Kidney tubule cell (primary cell): ENCODE data around the gene COL5A1.

Source experiments
- DNase-seq: peaks from one replicate; pipeline ENCODE4 v3.0.0-alpha.2; 2018; ENCODE audit warnings: low spot score

The COL5A1 gene

DNA sequence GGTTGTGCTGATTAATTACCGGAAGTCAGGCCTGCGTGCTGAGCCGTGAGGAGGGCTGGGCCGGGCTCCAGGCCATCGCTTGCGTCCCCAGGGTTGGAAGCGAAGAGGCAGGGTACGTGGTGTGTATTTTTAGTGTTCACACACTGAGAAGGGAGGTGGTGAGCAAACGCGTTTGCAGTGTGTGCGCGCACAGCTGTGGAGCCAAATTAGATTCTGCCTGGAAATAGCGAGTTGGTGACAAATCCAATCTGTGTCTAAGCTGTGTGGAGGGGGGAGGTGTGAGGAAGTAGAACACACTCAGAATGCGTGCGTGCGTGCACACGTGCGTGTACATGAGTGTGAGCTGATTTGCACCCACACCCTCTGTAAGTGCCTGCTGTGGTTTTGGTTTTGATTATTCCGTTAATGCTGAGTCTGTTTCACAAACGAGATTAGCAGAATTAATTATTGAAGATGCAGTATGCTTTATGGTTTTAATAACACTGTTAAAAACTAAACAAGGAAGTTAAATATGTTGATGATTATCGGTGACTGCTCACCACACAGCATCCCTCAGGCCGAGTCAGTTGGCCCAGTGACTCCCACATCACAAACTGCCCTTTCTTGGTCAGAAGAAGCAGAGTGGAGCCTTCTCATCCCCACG lies 127.2 kb downstream of the COL5A1 start:
- no peak for DNase-seq

DNA sequence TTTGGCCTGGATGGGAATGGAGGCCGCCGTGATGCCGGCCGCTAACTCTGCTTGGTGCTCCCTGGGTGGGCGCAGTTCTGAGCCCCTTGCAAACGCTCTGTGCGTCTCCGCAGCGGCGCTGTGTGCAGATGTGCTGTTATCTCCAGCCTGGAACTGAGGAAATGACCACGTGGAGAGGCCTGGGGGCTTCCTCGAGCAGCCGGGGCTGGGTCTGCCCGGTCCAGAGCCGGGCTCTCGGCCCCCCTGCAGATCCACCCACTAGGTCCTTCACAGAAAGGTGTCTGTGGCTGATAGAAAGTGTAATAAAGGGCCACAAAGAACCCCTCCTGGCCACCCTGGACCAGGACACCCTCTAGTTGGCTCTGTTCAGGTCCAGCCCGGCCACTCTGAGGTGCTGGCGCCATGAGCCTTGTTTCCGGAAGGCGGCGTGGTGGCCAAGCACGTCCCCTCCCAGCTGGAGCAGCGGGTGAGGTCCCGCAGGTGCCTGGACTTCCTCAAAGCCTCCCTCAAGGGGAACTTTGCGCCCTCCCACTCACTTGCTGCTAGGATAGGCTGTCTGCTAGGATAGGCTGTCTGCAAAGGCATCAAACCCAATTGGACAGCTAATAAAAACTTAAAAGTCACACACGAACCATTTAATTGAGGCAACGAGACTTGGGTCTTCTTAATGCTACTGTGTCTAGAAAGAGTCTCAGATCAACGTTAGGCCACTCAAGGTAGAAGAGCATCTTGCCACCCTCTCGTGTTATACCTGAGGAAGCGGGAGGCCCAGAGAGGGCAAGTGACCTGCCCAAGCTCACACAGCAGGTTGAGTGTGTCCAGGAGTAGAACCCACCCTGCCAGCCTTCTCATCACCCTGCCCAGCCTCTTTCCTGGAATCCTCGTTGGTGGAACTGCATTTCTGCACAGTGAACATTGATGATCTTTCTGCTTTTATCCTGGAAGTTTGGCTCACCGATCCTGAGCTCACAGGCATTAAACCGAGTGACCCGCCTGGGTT lies 129.7 kb downstream of the COL5A1 start:
- no peak for DNase-seq

DNA sequence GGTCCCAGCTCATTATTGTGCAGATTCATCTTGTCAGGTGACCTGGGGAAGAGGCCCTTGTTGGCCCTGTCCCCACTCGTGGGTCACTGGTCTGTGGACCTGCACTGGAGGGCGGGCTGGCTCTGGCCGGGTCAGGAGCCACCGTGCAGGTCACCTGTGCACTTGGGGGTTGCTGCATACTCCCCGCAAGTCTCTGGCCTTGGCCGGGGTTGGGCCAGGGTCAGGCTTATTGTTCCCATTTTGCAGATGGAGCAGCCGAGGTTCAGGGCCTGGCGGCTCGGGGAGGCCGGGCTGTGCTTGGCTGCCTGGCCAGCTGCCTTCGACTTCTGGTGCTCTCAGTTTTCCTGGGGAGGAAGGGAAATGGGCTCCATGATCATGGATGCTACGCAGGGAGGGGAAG lies 130.7 kb downstream of the COL5A1 start:
- DNase-seq: no peak

DNA sequence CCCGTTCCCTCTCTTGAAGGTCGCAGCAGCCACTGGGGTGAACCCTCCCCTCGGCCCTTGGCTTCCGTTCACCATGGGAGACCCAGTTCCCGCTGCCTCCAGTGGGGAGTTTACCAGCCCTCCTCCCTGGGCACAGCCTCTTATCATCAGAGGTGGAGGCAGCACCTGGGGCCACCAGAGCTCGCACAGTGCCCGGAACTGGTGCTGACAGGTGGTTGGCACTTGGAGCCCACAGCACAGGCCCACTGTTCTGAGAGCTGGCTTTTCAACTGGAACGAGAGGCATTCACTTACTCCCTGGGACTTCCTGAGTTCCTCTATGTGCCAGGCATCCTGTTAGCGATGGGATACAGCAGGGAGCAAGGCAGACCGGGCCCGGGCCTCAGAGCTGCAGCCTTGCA lies 132.2 kb downstream of the COL5A1 start:
- DNase-seq: no peak

DNA sequence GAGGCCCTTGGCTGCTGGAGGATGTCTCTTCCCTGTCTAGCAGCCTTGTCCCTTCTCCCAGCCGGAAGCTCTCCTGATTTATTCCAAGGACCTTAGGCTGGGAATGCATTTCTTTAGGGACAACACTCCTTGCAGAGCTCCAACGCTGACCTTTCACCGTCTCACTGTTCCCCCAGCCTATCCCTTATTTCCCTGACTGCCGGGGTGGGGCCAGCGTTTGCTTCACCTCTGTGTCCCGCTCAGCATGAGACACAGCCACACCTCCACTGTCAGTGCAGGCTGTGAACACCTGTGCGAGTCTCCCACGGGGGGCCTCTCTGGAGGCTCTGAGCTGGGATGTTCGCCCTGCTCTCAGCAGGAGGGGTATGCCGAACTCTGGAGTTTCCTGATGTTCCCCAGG lies 132.8 kb downstream of the COL5A1 start:
- DNase-seq: no peak

DNA sequence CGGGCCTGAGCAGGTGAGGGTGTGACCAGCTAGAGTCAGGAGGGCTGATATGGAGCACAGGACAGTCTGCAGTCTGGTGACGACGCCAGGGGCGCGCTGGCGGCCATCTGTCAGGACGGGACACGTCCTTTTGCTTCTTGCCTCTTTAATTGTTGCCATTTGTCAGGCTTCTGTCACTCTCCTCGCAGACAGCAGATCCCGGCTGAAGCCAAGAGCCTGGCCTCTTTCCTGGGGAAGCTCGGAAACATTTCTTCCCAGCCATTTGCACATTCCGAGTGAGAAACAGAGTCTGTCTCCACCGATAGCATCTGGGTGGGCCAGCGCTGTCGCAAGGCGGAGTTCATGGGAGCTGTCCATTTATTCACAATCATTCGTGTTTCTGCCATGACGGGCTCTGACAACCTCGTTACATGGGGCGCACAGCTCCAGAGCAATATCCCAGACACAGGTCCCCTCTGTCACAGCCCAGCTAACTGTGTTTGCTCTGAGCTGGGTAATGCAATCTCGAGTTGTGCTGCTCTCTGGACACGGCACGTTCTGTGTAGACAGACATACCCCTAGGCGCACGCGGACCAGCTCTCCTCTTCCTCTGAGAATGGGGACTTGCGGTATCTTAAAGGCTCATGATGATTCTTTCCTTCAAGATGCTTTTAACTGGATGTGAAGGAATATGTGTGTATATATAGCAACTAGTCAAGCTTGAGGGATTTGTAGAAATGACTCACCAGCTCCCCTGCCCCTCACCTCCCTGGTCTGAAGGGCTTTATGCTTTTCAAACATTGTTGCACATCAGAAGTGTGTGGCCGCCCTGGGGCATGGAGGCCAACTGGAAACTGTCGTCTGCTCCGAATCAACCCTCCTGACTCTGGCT lies 133.7 kb downstream of the COL5A1 start:
- no peak for DNase-seq

DNA sequence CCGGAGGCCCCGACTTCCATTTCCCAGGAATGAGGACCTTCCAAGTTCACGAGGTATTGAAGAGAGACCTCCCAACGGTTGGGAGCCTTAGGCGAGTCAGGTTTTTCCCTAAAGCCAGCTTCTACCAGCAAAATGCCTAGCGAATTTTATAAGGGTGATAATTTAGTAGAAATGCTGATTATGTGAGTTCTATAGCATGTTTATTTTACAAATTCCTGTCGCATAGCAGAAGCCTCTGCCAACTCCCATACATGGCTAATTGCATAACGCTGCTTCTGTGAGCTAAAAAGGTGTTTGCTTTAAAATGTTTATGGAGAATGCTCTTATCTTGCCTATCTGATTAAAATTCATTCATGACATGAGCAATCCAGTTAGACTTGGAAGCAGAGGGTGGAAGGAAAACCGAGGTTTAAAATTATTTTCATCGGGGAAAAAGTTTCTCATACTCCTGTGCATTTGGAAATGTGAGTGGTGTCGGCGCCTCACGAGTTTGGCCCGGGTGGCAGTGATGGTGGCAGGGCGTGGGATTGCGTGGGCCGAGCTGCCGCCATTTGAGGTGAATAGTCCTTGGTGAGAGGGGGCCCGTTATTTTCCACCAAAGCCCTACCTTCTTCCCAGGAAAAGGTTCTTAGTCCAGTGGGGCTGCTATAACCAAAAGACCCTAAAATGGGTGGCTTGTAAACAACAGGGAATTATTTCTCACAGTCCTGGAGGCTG lies 134.6 kb downstream of the COL5A1 start:
- no peak for DNase-seq

DNA sequence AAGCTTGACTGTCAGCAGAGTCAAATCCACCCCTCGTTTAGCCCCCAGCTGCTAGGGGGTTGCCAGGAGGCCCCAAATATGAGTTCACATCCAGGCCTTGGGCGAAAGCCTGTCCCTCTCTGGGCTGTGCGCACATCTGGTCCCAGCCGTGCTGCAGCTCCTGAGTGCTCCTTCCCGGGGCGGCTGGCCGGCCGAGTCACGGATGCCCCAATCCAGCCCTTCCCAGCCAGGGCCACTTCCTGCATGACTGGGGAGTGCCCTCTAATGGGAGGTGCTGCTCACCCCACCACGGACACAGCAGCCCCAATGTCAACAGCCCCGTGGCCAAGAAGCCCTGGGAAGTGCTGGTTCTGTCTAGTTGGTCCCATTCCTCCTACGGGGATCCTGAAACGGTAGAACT lies 135.6 kb downstream of the COL5A1 start:
- DNase-seq: no peak

DNA sequence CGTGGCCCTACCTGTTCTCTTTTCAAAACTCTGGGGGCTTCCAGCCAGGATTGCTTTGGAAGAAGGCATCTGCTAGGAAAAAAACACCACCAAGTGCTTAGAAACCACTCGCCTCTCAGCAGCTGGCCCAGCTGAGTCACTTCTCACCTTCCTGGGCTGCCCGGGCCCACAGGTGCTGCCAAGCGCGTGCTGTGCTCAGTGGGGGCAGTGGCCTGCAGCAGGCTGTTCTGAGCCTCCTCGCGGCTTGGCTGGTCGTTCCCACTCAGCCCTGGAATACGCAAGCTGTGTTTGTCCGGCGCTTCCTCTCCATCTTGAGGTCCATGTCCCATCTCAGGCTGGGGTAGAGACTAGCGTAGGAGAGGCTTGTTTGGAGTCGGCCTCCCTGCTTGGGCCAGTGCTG lies 136.6 kb downstream of the COL5A1 start:
- no peak for DNase-seq

DNA sequence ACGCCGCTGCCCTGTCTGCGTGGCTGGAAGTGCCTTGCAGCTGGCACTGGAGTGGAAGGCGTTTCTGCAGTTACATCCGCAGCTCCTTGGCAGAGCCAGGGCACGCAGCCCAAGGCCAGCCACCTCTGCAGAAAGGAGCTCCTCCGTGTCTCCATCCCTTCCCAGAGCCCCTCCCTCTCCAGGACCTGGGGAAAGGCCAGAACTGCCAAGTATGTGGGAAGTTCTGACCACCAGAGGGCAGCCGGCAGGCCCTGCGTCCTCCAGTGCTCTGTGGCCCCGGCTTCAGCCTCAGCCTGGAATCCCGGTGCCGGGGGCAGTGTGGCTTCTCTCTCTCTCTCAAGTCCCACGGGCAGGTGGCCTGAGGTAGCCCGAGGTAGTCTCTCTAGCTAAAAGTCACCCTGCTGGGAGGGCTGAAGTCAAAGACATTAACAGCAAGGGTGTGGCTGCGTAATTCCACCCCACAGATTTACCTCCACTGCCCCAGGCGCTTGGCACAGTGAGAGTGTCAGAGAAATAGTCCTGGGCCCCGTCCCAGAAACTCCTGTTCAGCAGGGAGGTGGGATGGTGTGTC lies 137.3 kb downstream of the COL5A1 start:
- DNase-seq: peak; percentile 54

DNA sequence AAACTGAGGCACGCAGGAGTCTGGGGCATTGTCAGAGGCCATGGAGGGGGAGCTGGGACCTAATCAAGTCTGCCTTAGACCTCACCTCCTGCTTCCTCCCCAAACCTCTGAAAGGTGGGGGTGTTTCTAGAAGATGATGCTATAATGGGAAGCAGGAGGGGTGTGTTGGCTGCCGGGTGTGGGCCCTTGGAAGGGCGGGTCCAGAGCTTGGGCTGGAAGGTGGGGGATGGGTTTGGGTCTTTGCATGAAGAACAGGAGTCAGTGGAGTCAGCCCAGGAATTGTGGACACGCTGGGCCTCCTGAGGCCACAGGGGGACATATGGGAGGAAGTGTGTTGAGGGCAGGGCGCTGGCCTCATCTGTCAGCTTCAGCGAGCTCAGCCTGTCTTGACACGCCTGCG lies 138.0 kb downstream of the COL5A1 start:
- DNase-seq: no peak

DNA sequence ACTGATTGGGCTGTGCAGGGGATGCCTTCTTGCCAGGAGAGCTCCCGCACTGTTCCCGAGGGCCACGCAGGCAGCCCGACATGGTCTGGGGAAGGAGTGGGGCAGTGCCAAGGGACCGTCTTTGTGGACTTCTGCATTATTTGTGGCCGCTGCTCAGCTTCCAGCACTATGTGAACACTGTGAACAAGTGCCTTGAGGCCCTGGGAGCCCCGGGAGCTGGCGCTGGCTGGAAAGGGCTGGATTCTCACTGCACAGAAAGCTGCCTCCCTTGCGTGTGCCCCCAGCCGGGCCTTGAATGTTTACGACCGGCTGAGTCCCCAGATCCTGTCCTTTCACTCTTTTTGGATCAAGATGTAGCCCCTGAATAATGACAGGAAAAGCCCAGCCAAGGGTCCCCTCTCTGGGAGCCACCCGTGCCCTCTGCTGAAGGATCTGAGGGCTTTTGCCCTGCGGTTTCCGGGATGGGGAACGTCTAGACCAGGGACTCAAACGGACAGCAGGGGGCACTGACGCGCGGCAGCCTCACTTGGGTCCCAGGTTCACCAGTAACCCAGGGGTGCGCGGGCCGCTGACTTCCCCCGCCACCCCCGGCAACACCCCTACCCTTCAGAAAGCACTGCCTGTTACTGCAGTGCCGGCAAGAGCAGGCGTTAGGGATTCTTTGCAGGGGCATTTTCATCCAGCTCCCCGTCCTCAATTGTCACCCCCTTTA lies 140.1 kb downstream of the COL5A1 start:
- DNase-seq: no peak

DNA sequence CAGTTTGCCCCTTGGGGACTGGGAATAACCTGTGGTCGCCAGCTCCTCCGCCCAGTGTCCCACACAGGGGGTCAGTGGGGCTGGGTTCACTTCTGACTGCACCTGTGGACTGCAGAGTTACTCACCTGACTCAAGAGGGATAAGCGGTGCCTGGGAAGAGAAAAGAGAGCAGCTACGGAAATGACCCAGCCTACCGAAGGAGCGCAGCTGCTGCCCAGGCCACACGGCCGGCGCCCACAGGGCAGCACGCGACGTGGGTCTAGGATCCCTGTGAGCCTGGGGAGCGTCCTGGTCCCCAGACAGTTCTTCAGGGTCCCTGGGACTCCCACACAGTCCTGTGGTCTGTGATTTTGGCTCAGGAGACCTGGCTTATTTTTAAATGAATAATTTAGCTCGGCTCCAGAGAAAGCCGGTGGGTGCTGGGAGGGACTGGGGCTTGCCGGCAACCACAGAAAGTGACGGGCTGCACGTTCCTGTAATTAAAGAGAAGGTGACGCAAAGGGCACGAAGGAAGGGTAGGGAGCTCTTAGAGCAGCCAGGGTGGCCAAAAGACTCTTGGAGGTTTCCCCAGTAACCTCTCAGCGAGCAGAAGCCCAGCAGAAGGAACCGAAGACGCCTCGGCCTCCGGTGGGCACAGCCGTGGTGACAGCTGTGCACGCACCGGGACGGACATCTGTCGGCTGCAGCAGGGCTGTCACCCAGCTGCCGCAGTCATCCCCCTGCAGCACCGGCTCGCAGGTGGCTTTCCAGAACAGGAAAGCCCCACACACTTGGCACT lies 141.5 kb downstream of the COL5A1 start:
- DNase-seq: no peak

DNA sequence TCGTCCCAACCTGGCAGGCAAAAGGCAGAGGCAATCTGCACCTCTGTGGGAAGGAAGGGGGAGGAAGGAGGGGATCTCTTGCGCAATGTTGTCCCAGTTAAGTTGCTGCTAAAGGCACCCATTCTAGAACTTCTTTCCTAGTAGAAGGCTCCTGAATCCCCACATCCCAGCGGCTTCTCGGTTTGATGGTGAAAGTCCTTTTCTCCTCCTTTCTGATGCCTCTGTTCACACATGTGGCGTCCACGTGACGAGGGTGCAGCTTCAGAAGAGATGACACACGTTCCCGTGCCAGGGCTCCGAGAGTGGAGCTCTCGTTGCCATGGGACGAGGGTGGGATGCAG lies 142.1 kb downstream of the COL5A1 start:
- no peak for DNase-seq

DNA sequence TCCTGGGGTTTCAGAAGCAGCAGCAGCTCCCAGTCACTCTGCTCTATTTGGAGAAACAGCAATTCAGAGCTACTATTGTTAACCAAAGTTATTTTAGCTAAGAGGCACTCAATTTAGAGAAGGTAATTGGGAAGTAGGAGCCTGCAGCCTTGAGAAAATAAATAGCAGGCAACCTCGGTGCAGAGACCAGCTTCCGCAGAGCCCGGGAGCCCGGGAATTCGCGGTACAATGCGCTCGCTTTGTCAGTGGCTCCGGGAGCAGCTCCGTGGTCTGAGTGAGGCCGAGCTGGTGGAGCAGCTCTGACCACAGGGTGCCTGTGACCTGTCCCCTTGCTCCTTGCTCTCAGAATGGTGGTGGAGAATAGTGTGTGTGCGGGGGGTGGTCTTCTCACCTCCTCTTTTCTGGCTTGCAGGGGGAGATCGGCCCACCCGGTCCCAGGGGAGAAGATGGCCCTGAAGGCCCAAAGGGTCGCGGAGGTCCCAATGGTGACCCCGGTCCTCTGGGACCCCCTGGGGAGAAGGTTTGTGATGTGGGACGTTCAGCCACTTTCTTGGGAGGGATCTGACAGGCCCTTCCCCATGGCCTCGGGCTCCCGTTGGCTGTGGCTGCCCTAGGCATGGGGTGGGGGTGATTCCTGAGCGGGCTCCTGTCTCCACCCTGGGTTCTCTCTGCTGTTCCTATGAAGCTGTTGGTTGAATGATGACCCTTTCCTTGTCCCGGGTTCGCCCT lies 143.1 kb downstream of the COL5A1 start:
- DNase-seq: no peak

DNA sequence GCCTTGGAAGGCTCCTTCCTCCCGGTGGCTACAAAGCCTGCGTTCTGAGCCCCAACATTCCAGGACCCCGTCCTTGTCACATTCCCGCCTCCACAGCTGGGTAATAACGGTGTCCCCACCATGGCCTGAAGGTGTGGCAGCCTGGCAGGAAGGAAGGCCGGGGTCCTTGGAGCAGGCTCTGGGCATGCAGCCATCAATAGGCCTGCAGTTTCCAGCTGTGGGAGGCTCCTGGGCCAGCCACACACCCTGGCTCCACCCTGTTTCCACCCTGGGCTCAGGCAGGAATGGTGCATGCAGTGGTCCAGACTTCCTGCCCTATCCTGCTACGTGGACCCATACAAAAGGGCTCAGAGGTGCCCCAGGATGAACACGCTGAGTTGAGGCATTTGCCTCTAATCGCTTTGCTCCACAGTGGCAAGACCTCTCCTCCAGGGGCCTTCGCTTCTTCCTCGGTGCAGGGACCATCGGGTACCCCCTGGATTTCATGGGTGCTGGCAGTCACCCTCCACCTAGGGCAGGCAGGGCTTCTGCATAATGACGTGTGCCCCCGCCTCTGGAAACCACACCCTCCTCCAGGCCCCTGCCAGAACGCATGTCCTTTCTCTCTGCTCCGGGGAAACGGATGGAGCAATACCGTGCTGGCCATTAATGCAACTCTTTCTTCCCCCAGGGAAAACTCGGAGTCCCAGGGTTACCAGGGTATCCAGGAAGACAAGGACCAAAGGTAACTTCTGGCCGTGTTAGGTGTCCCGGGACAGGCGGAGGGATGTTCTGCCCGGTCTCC lies 143.9 kb downstream of the COL5A1 start:
- no peak for DNase-seq

DNA sequence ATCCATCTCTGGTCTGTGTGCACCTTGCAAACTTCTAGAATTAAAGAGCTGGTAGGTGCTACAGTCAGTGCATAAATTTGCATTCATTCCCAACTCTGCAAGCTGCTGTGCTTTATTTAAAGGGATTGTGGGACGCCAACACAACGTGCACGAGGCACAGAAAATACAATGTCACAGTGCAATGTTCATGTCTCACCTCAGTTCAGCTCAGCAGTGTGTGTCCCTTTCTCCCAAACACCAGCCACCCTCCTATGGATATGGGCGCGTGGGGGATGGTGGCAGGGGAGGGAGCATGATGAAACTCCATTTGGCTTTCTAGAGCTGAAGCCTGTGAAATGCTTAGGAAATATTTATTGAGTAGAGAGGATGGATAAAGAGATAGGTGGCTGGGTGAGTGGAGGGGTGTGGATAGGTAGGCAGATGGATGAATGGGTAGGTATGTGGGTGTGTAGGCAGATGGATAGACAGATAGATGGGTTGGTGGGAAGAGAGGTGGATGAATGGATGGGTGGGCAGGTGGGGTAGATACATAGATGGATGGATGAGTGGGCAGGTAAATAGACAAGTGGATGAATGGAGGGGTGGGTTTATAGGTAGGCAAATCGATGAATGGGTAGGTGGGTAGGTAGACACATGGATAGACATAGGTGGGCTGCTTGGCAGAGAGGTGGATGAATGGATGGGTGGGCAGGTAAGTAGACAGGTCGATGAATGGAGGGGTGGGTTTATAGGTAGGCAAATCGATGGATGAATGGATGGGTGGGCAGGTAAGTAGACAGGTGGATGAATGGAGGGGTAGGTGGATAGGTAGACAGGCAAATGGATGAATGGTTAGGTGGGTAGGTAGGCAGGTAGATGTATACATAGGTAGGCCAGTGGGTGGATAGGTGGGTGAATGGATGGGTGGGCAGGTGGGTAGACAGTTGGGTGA lies 146.3 kb downstream of the COL5A1 start:
- DNase-seq: no peak

DNA sequence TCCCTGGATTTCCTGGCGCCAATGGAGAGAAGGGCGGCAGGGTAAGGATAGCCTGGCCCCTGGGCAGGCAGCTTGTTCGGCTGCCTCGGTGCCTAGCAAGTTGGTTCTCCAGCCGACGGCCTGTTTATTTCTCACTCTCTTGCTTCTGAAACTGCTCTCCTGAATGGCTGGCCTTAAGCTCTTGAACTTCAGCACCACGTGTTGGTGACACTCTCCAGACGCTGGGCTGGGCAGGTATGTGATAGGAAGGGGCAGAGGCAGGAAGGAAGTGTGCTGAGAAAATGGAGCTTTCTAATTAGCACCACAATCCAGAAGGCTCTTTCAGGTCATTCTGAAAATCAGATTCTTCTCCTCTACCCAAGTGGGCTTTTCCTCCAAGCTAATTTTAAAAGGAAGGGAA lies 147.6 kb downstream of the COL5A1 start:
- DNase-seq: no peak
